Activated T-helper 17 cell treated with anti-CD3 and anti-CD28 coated beads, Interleukin-2, amount 50 U/mL, for 72 hours (primary cell): ENCODE measurements around the gene MOK. TPM values are rescaled to one million over a fixed set of nuclear protein-coding genes. Genes with fewer than 3 reads are reported as not detected.

Source experiments
- total RNA-seq, 2 donors: library from RNA; stranded (reverse); gene quantifications; one replicate each; pipeline ENCODE4 v1.2.3, GENCODE V29; 2022

The MOK gene
- total RNA-seq, 2 donors from 2014 or later = 2.3 to 5.5 TPM

Other genes starting within 250 kb of the MOK start
- gene HSP90AA1, start 218.1 kb downstream of the MOK start, total RNA-seq = 1,000 to 10,000 TPM in 1 of 2 donors, 100 to 1,000 TPM in 1; 639 to 1,352 TPM
- 10 to 100 TPM; 30.9 to 33.0 TPM for gene WDR20, start 165.3 kb downstream of the MOK start, total RNA-seq
- gene ZNF839, start 14.6 kb upstream of the MOK start, total RNA-seq = 10 to 100 TPM in 1 of 2 donors, 1 to 10 TPM in 1; 8.2 to 11.2 TPM
- 10 to 100 TPM; 33.5 to 37.8 TPM for gene CINP, start 57.7 kb upstream of the MOK start, total RNA-seq
- gene TECPR2, start 57.8 kb upstream of the MOK start, total RNA-seq = 1 to 10 TPM; 4.6 to 4.9 TPM
- 1 to 10 TPM; 6.0 to 6.9 TPM for gene ANKRD9, start 204.6 kb upstream of the MOK start, total RNA-seq